T-helper 2 cell treated with Interferon-gamma antibody and Interleukin-4, amounts not matched to agents 100 ng/mL and 5 ng/mL, for 36 hours (primary cell): ENCODE data around the gene CELF2. TPM values are rescaled to one million over a fixed set of nuclear protein-coding genes. Genes with fewer than 3 reads are reported as not detected.

Experiments used
- intact Hi-C: fragments of 100-400 bp; cut with micrococcal nuclease; formaldehyde crosslinking; loops from one replicate; pipeline ENCODE4 v1.15.1; 2023
- total RNA-seq: library from RNA; stranded (reverse); gene quantifications from 2 replicates; pipeline ENCODE4 v1.2.3, GENCODE V29; 2022

Gene CELF2
- total RNA-seq, 1 donor from 2014 or later, result 152 TPM

DNA sequence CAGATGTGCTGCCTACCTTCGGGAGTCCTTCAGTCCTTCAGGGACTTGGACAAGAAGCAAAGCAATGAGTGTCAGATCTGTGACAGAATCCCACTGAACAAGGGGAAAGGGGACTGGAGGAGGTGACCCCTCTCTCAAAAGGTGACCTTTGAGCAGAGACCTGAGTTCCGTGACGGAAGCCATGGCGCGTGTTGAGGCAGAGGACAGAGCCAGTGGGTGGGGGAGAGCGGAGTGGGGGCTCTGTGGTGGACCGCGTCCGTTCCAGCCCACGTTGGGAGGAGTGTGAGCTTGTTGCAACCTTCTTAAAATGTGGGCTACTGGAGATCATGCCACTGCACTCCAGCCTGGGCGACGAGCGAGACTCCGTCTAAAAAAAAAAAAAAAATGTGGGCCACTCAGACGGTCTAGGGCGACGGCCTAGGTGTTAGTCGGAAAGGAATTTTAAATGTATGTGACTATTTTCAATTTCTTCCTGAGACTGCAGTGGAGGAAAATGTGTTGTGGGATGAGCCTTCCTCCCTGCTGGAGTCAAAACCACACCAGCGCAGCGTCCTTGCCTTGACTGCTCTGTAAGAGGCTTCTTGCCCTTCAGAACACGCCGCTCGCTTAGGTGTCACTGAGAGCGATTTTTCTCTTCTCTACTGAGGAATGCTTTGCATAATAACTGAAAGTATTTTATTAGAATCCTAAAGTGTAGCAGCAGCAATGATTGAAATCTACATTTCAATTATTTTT lies 272.7 kb downstream of the CELF2 start:
- intact Hi-C loops, result loop anchor here (2.0 kb wide), 1 partner anchor 26 kb away; no protein-coding TSS in a partner anchor

DNA sequence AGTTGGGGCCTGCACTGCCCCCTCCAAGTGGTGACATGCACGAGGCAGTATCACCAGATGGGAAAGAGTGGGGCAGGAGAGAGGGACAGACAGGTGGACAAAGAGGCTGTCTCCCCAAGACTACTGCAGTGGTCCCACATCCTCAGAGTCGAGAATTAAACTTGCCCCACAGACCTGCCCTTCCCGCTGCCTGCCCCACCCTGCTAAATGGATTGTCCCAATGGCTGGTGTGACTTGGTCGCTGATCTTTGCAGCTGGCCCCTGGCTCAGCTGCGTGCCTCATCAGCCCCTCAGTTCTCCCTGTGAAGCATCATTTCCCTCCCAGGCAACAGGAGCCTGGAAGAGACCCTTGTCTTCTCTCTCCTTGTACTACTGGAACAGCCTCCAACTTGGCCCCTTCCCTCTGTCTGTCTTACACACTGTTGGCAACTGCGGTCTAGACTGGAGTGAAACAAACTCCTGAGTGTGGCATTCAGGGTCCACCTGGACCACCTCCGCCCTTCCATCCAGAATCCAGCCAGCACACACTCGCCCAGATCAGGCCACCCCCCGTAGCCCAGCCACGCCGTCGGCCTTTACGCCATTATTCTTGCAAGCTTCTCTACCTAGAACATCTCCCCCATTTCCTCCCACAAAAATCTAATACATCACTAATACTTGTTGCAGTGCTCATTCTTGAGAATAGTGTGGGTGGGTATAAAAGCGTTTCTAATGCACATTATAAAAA lies 275.1 kb downstream of the CELF2 start:
- intact Hi-C loops, result no loop called here

DNA sequence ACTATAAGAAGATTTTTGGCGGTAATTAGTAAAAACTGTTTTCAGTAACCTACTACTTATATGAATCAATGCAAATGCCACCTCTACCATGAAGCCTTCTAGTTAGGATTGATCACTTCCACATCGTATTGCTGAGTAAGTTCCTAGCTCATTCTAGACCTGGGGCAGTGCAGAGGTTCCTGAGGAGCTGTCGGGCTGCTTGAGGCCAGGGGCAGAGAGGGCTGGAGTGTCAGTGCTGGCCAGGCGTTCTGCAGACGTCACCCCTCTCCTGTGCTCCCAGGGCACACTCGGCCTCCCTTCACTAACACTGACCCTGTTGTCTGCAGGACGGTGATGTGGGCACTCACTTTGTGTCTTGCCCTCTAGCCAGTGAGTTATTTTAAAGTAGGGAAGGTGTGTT lies 275.7 kb downstream of the CELF2 start:
- intact Hi-C loops, result no loop called here

DNA sequence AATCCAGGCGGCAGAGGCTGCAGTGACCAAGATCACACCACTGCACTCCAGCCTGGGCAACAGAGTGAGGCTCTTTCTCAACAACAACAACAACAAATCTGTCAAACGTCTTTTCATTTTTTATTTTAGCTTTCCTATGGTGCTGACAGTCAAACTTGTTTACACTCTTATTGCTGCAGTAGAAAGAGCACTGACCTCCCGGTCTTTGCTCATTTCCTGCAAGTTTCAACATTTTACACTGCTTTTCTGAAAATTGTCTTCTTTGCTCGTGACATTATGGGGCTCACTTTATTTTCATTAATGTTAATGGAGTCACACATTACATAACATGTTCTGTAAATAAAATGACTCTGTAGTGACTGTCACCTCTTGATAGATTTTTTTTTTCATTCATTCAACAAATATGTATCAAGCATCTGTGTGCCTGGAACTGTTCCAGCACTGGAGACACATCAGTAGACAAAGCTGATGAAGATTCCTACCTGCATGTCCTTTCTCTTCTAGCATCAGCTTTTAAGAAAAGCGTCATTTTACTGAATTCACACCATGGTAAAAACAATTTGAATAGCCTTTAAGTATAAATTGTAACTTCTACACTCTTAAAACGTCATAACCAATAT lies 277.3 kb downstream of the CELF2 start:
- intact Hi-C loops, result no loop called here

DNA sequence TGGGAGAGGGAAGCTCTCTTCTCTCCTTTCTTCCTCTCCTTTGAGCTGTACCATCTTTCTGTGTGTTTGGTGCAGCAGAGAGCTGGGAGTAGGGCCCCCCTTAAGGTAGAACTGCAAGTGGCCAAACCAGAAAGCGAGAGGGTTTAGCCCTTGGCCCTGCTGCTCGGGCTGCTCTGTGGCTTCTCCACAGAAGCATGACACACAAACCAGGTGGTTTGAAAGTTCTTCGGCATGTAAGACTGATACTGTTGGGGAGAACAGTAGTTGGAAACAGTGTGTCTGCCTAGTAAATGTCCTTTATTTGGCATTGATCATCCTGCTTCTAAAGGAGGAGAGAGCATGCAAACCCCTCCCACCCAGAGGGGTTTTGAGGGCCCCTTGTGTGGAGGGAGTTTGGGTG lies 277.8 kb downstream of the CELF2 start:
- intact Hi-C loops, result no loop called here

DNA sequence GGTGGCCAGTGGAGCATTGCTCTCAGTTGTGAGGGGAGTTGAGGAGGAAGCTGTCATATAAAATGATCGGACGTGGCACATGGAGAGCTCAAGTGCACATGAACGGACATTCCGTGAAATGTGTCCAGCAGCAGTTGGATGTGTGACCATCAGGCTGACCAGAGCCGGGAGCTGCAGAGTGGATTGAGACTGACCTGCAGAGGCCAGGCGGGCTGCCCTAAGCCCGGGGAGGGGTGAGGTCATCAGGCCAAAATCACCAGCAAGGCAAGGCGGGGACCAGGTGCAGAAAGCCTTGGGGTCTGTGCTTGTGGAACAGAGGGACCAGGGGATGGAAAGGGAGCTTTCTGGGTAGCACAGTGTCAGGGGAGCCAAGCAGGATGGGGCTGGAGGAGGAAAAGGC lies 279.5 kb downstream of the CELF2 start:
- intact Hi-C loops, result no loop called here

DNA sequence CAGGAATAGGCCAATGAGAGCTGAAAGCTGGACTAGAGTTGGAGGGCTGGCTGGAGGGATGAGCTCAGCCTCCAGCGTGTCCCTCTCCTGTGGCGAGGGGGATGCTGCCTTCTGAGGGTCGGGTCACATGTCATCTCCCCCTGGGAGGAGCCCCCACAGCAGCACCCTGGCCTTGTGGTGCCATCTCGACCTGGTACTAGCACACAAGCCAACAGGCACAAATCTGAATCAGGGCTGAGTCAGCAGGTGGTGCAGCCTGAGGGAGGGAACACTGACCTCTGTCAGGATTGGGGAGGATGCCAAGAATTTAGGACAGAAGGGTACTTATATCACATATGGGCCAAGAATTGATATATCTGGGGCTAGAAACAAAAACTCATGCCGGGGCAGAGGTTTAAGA lies 280.4 kb downstream of the CELF2 start:
- intact Hi-C loops, result no loop called here

DNA sequence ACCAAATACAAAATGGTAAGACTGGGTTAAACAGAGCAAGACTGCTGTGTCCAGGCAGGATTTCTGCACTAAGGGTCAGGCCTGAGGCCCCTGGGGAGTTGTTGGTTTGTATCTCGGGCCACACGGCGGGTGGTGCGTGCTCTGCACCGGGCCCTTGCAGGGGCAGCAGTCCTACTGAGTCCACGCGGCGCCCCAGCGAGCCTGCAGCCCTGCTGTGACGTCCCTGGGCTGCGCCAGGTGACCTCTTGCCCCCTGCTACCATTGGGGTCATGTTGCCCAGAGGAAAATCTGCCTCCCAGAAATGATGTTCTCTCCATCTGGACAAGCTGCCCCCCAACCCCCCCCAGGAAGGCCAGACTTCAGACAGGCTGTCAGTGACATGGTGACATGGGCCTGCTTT lies 281.5 kb downstream of the CELF2 start:
- intact Hi-C loops, result no loop called here

DNA sequence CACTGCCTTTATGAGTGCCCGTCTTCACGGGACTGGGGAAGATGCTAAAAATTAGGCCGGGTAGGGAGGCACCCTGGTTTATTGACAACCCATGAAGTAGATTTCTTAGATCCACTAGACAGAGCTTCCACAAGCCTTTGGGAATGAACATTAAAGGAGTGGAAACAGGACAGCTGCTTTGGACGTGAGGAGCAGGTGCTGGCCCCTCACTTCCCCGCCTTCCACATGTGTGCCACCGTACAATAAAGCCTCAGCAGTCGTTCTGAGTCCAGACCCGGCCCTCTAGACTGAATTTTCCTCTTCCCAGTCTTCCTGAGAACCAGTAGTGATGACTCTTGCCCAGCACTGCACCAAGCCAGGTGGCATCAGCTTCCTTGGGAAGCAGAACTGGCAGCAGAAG lies 282.4 kb downstream of the CELF2 start:
- intact Hi-C loops, result no loop called here

DNA sequence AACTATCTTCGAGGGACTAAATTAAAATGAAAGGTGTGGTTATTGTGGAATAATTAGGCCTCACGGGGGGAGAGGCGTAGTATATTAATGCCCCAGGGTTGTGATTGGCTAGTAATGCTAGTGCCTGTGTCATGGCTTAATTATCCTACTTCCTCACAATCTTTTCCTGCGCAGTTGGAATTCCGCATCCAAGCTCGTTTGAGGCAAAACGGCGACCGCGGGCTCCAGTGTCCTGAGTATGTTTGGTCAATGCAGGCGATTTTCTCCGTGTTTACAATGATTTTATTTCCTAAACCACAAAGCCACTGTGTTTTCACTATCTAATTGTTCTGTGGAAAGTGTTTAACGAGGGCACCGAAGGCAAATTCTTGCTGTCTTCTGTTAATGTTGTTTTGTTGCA lies 282.9 kb downstream of the CELF2 start:
- intact Hi-C loops, result no loop called here

DNA sequence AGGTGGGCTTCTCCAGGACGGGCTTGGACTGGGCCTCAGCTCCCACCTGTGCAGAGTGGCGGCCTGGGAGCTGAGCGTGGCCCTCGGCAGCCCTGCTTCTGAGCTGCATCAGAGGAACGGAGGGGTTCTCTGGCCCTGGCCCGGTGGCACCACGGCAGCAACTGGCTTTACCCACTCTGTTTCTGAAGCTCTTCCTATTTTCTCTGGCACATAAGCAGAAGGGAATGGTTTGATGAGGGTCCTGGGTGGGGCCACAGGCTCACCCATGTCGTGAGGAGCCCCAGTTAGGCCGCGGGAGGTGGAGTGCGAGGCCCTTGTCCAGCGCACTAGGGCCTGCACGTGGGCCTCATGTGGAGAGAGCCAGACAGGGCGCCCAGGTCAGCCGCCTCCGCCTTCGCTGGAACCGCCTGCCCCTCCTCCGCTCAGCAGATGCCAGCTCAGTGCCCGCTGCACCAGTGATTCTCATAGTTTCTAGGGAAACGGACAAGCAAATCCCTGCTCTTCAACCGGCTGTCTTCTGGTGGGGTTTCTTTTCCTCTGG lies 284.0 kb downstream of the CELF2 start:
- intact Hi-C loops, result no loop called here

DNA sequence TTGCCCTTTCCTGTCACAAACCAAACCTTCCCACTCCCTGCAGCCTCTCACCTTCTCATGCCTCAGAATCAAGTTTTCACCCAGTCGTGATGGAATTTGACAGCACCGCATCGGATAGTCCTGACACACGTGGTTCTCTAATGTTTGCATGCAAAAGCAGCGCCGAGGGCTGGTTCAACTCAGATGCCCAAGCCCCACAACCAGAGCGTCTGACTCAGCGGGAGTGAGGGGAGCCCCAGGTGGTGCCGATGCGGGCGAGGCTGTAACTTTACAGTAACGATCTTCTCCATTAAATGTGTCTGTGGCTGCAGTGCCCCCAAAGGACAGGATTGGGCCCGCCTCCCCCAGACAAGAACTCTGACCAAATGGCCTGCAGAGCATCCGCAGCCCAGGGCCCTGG lies 284.5 kb downstream of the CELF2 start:
- intact Hi-C loops, result no loop called here

DNA sequence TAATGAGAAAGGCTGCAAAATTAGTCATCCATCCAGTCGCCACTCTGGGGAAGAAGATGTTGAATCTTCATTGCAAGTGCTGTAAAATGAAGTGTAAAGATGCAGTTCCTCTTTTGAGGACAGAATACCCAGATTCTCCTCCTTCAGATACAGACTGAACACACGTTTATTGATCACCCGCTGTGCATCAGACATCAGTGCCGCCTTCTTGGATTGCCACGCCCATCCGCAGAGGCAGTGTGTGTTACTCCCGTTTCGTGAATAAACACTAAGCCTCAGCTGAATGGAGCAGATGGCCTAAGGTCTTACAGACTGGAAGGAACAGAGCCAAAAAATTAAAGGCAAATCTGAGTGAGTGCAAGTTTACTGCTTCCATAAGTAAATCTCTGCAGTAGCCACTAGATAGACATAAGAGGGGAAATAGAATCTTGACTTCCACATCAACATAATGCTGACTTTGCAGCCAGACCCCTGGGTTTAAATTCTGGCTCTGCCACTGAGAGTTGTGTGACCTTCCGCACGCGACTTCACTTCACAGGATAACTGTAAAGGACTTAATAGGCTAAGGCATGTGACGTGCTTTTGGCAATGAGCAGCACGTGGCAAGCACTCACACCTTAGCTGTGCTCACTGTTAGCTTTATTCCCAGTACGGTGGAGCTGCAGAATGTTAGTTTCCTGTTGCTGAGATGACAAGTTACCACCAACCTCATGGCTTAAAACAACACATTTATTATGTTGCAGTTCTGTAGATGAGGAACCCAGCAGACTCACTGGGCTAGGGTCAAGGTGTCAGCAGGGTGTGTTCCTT lies 285.9 kb downstream of the CELF2 start:
- intact Hi-C loops, result no loop called here

DNA sequence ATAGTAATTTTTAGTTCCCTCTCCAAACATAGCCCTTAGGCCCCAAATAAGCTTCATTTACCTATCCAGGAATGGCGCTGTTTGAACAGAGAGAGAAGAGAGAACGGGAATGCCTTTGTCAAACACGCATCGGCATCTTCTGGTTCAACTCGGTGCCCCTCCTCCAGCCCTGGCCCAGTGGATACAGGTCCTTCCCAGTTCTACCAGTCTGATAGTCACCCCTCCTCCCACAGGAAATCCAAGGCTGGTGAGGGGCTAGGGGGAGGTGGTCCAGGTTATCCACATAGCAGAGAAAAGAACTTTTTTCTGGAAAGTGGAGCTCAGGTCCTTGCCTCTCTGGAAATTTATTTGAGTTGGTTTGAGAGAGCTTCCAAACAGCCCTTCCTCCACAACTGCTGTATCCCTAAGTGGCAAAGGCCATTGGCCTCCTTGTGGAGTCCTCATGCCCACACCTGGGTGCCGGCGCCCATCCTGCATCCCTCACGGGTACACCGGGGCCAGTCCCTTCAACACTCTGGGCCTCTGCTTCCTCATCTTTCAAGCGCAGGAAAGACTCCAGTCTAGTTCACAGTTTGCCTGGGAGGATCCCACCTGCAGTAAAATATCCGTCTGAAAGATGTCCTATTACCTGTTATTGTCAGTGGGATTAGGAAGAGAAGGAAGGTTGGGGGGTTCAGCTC lies 287.4 kb downstream of the CELF2 start:
- intact Hi-C loops, result no loop called here

DNA sequence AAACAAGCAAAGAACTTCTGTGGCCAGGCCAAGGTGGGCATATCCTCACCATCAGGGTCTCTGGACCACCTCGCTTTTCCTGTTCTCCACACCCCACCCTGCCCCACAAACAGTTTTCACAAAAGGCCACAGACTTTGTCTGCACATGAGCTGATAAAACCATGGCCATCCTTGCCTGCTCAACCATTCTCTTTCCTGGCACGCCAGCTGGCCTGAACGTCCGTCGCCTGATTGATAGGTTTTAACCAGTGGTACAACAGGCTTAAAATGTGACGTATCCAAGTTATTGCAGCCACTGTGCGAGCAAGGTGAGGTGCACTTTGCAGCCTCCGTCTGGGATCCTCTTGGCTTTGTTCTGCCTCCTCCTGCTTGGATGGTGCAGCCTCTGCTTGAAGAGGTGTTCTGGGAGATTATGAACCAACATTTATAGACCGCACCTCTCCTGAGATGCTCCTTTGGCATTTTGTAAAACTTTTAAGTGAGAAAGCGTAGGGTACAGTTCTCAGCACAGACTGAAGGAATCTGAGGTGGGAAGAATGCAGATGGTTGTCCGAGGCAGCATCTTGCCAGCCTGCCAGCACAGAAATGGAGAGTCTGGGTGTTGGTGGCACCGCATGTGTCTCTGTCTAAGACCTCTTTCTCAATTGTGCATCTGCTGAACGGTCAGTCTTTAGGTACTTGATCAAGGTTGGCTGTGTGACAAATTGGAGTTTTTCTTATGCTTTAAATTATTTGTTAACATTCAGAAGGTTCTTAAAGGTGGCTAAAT lies 288.3 kb downstream of the CELF2 start:
- intact Hi-C loops, result no loop called here

DNA sequence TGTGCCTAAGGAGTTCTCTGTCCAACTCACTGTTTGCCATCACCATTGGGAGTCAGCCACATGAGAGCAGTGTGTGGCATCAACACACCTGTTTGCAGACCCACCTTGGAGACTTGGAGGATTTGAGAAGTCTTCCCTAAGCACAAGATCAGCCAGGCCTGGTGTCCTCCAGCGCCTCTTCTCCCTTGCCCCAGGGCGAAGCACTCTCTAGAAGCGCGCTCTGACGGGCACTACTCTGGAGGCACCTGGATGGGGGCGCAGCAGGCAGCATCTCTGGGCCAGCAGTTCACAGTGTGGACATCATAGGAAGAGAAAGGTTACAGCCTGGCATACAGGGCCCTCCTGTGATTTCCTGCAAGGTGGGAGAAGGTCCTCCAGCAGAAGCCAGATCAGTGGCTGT lies 289.3 kb downstream of the CELF2 start:
- intact Hi-C loops, result no loop called here

DNA sequence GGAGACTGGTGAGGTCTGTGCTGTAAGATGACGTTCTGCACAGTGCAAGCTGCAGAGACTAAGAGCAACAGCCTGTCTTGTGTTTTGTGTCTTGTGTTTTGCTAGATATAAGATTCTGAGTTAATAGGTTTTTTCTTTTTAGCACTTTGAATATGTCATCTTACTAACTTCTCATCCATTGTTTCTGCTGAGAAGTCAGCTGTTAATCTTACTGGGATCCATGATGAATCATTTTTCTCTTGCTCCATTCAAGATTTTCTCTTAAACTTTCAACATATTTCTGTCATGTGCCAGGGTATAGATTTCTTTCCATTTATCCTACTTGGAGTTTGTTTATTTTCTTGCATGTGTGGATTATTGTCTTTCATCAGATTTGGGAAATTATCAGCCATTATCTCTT lies 290.3 kb downstream of the CELF2 start:
- intact Hi-C loops, result no loop called here

DNA sequence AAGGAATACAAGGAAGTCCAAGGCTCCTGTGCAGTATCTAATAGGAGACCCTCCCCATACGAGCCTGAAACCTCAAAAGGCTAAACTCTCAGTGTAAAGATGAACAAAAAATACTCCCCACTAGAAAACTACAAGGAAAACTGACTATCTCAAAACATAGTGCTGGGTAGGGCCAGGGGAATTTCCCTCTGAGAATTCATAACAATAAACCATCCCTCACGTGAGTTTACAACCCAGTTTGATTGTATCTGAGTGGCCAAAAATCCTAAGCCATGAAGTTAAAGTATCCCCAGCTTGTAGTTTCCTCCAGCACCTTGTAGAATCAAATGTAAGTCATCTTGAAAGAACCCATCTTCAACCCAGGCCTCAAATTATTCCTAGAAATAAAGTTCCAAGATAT lies 293.4 kb downstream of the CELF2 start:
- intact Hi-C loops, result no loop called here

DNA sequence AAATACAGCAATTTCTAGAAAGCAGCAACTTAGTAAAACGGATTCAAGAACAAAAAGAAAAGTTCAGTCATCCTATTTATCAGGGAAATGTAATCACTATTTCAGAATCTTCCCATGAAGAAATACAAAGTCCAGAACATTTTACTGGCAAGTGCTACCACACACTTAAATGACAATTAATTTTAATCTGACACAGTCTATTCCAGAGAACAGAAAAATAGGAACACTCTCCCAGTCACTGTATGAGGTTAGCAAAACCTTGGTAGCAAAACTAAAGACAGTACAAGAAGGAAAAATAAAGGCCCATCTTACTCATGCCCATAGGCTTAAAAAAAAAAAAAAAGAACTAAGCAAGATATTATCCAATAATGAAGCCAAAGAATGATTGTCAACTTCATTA lies 295.8 kb downstream of the CELF2 start:
- intact Hi-C loops, result no loop called here
